ENCODE measurements around the gene GIPC3.

Gene GIPC3

DNA sequence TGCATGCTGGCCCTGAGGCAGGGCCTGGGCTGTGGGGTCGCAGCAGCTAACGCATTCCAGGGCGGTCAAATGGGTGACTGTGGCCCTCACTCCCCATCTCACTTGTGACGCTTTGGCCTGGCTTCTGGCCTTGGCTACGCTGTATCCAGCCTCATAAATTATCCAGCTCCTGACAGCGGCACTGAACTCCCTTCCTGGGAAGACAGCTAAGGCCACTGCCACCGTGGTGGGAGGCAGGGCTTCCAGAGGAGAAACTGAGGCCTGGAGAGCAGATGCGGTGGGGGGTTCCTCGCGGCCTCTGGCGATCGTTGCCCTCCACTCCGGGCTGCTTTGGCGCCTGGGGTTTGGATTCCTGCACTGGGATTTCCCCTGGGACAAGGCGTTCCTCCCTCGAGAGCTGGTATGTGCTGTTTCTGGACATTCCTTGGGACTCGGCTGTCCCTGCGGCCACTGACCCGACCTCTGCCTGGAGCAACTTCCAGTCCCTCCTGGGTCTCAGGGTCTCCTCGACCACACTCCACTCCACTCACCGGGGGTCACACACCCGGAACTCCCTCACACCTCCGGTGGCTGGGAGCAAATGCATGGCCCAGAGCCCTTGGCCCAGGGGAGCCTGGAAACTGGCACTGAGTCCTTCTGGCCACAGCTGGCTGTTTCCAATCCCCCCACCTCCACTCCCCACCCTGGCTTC lies 18.0 kb downstream of the GIPC3 start:
- H3K27ac ChIP-seq, result no peak overlapping the region
- no peaks in the 10 kb centered on the region for H3K9me3 ChIP-seq
- no peak for TF ChIP-seq CTCF (IDR thresholded peaks at IDR 0.05)
- no peak overlapping the region for H3K4me3 ChIP-seq (ENCODE audit: low read depth in 1 of 2, low read length in 1 of 2)
- H3K27me3 ChIP-seq, result peaks cover 52% of the 10 kb centered on the region
- no peaks in the 10 kb centered on the region for H3K36me3 ChIP-seq
- peaks cover 0 to 10% of the 10 kb centered on the region in 2 experiments for H3K4me1 ChIP-seq (ENCODE audit: control insufficient read depth in 1 of 2, insufficient read depth in 1 of 2, low read depth in 1 of 2, low read length in 1 of 2)

DNA sequence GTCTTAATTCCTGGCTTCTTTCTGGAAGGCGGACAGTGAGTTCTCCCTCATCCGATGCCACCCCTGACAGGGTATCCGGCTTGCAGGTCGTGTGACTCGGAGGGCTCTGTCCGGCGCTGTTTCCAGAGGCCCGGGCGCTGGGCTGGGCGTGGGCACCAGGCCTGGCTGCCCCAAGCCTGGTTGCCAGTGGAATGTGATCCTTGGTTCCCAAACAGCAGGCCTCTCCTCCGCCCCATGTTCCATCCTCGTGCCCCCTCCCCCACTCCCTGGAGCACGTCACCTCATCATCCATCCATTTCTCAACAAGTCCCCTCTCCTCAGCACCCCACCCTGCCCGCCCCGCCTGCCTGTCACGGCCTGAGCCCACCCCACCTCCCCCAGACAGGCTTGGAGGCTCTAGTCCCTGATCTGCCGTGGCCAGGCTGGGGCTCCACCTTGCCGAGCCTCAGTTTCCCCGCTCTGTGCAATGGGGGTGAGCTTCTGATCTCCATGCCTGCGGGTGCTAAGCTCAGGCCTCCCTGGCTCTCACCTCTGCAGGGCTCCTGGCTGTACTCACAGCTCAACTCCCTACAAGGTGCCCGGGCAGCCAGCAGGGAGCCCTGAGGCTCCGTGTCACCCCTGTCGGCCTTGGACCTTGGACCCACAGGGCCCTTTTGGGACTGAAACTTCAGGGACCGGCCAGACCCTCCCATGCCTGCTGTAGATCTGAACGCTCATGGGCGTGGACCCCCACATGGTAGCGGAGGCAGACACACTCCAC lies 19.1 kb downstream of the GIPC3 start:
- no peak overlapping the region for H3K4me3 ChIP-seq (ENCODE audit: low read depth in 1 of 2, low read length in 1 of 2)
- peaks cover 0 to 10% of the 10 kb centered on the region in 2 experiments for H3K4me1 ChIP-seq (ENCODE audit: control insufficient read depth in 1 of 2, insufficient read depth in 1 of 2, low read depth in 1 of 2, low read length in 1 of 2)
- H3K27ac ChIP-seq, result no peak overlapping the region

GRCh38 chr19:3604987-3605343 lies 19.7 kb downstream of the GIPC3 start:
- Histone ChIP-seq H3K36me3 (peaks cover 2% of the 10 kb centered on the region), H3K4me3 (ENCODE audit: low read depth in 1 of 2, low read length in 1 of 2) (no peak overlapping the region), H3K27ac (no peak overlapping the region), H3K27me3 (peaks cover 64% of the 10 kb centered on the region), H3K4me1 (ENCODE audit: control insufficient read depth in 1 of 2, insufficient read depth in 1 of 2, low read depth in 1 of 2, low read length in 1 of 2) (peaks cover 0 to 10% of the 10 kb centered on the region in 2 experiments), H3K9me3 (no peaks in the 10 kb centered on the region)
- no peak for TF ChIP-seq CTCF (IDR thresholded peaks at IDR 0.05)

More for the DNA sequence above, 19.1 kb downstream of the GIPC3 start:
- Histone ChIP-seq H3K36me3 (no peaks in the 10 kb centered on the region), H3K9me3 (no peaks in the 10 kb centered on the region), H3K27me3 (peaks cover 63% of the 10 kb centered on the region)
- TF ChIP-seq CTCF (IDR thresholded peaks at IDR 0.05), result no peak

- Histone ChIP-seq H3K27ac (no peak overlapping the region), H3K9me3 (no peaks in the 10 kb centered on the region), H3K36me3 (peaks cover 6% of the 10 kb centered on the region), H3K27me3 (peaks cover 64% of the 10 kb centered on the region), H3K4me1 (ENCODE audit: control insufficient read depth in 1 of 2, insufficient read depth in 1 of 2, low read depth in 1 of 2, low read length in 1 of 2) (peaks cover 0 to 10% of the 10 kb centered on the region in 2 experiments), H3K4me3 (ENCODE audit: low read depth in 1 of 2, low read length in 1 of 2) (no peak overlapping the region)
- no peak for TF ChIP-seq CTCF (IDR thresholded peaks at IDR 0.05)
Measured at GRCh38 chr19:3605361-3605760, 20.1 kb downstream of the GIPC3 start.

- H3K9me3 ChIP-seq, result no peaks in the 10 kb centered on the region
- H3K36me3 ChIP-seq, result peaks cover 10% of the 10 kb centered on the region
- peaks cover 64% of the 10 kb centered on the region for H3K27me3 ChIP-seq
- peaks cover 0 to 10% of the 10 kb centered on the region in 2 experiments for H3K4me1 ChIP-seq (ENCODE audit: control insufficient read depth in 1 of 2, insufficient read depth in 1 of 2, low read depth in 1 of 2, low read length in 1 of 2)
- H3K27ac ChIP-seq, result no peak overlapping the region
- no peak overlapping the region for H3K4me3 ChIP-seq (ENCODE audit: low read depth in 1 of 2, low read length in 1 of 2)
- TF ChIP-seq CTCF (IDR thresholded peaks at IDR 0.05), result no peak
Measured at GRCh38 chr19:3605770-3606169, 20.5 kb downstream of the GIPC3 start.
